A673 (cell line): ENCODE measurements around the gene FRMD4B. TPM values are rescaled to one million over a fixed set of nuclear protein-coding genes. Genes with fewer than 3 reads are reported as not detected.

Experiments used
- BruUV-seq: library from RNA; stranded (reverse); fragments of 400-500 nt; replicated peaks from 2 replicates; lab custom pipeline; 2021; lab: Mats Ljungman, UMichigan
- CTCF ChIA-PET: fragments of 300-600 bp; sonication (Branson Sonifier 250); formaldehyde crosslinking; loops from one replicate; lab custom pipeline; 2022; ENCODE audit warnings: antibody characterized with exemption; lab: Charles Lee
- POLR2A ChIA-PET: fragments of 300-600 bp; sonication (Branson Sonifier 250); formaldehyde crosslinking; loops from one replicate; lab custom pipeline; 2022; ENCODE audit warnings: antibody characterized with exemption; ENCODE audit not compliant: low non-redundant PET; lab: Charles Lee
- DNase-seq: peaks from one replicate; pipeline ENCODE4 v3.0.0-alpha.2; 2015; ENCODE audit warnings: low spot score
- H3K27ac ChIP-seq: fragments of 200-600 bp; sonication (generic); 2 replicates; pipeline ENCODE4 v1.5.1; 2016; ENCODE audit warnings: mixed run types, low read depth, mild to moderate bottlenecking, mixed read lengths, antibody characterized with exemption, low read length; ENCODE audit not compliant: poor library complexity, severe bottlenecking
- H3K27me3 ChIP-seq: fragments of 200-600 bp; sonication (generic); replicated peaks from 2 replicates; pipeline ENCODE4 v1.6.1; 2017; ENCODE audit warnings: mixed run types, low read depth, mild to moderate bottlenecking, mixed read lengths, antibody characterized with exemption, low read length; ENCODE audit not compliant: insufficient read depth, poor library complexity
- H3K36me3 ChIP-seq: fragments of 200-600 bp; sonication (generic); 2 replicates; pipeline ENCODE4 v1.6.1; 2016; ENCODE audit warnings: mixed run types, mild to moderate bottlenecking, mixed read lengths, antibody characterized with exemption, low read length; ENCODE audit not compliant: insufficient read depth, poor library complexity, severe bottlenecking
- H3K4me1 ChIP-seq: fragments of 200-600 bp; sonication (generic); 2 replicates; pipeline ENCODE4 v1.6.1; 2017; ENCODE audit warnings: mixed run types, mild to moderate bottlenecking, mixed read lengths, antibody characterized with exemption, low read length; ENCODE audit not compliant: insufficient read depth, poor library complexity, severe bottlenecking
- H3K4me3 ChIP-seq: fragments of 200-600 bp; sonication (generic); 2 replicates; pipeline ENCODE4 v1.5.1; 2016; ENCODE audit warnings: low read depth, mixed run types, mild to moderate bottlenecking, mixed read lengths, low read length; ENCODE audit not compliant: poor library complexity, severe bottlenecking
- H3K9me3 ChIP-seq: fragments of 200-600 bp; sonication (generic); 2 replicates; pipeline ENCODE4 v1.6.1; 2016; ENCODE audit warnings: mixed run types, low read depth, mild to moderate bottlenecking, mixed read lengths, antibody characterized with exemption, low read length; ENCODE audit not compliant: poor library complexity, severe bottlenecking
- EZH2 ChIP-seq: fragments of 200-600 bp; sonication (generic); IDR thresholded peaks from 2 replicates; pipeline ENCODE4 v1.6.1; 2017; ENCODE audit warnings: borderline replicate concordance, low read depth, mild to moderate bottlenecking, mixed read lengths, antibody characterized with exemption, low read length; ENCODE audit not compliant: poor library complexity, severe bottlenecking
- intact Hi-C: fragments of 100-400 bp; cut with micrococcal nuclease; formaldehyde crosslinking; loops from one replicate; pipeline ENCODE4 v1.10.0; 2022; ENCODE audit not compliant: unreplicated experiment
- total RNA-seq: library from RNA; stranded (reverse); gene quantifications from 2 replicates; pipeline ENCODE4 v1.2.3, GENCODE V29; 2021
- TF ChIP-seq, protein P1 (sequence below): fragments of 300-800, 200-600 bp; sonication (generic); conservative IDR thresholded peaks from 2 replicates; pipeline ENCODE4 v1.5.1; 2017; ENCODE audit warnings: low read depth, mild to moderate bottlenecking, antibody characterized with exemption, low read length, moderate library complexity, mixed read lengths

The FRMD4B gene
- total RNA-seq, 1 experiment from 2014 or later: 0.21 TPM

DNA sequence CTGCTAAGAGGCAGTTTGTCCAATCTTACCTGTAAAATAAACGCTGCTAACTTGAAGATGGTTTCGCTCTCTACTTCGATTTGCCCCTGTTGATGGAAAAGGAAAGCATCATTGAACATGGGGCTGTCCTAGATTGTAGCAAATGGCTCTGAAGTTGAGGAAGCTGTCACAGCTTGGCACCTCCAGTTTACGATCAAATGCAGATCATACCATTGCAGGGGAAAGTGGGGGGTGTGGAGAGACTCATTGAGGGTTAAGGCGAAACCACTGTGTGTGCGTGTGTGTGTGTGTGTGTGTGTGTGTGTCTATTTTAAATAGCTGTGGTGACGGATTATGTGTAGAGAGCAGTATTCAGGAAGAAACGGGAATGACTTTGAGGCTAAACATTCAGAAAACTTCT, 135.9 kb downstream of the FRMD4B start:
- no peaks in the 10 kb centered on the region for H3K9me3 ChIP-seq
- no peaks in the 10 kb centered on the region for H3K36me3 ChIP-seq
- ChIA-PET POLR2A (interaction anchor here (0.7 kb wide), 1 partner anchor 92 kb away, joined by 5 read pairs; no protein-coding TSS in a partner anchor), CTCF (no interaction called here)
- H3K27me3 ChIP-seq: no peaks in the 10 kb centered on the region
- DNase-seq: peak; percentile 42
- TF ChIP-seq, protein P1, sequence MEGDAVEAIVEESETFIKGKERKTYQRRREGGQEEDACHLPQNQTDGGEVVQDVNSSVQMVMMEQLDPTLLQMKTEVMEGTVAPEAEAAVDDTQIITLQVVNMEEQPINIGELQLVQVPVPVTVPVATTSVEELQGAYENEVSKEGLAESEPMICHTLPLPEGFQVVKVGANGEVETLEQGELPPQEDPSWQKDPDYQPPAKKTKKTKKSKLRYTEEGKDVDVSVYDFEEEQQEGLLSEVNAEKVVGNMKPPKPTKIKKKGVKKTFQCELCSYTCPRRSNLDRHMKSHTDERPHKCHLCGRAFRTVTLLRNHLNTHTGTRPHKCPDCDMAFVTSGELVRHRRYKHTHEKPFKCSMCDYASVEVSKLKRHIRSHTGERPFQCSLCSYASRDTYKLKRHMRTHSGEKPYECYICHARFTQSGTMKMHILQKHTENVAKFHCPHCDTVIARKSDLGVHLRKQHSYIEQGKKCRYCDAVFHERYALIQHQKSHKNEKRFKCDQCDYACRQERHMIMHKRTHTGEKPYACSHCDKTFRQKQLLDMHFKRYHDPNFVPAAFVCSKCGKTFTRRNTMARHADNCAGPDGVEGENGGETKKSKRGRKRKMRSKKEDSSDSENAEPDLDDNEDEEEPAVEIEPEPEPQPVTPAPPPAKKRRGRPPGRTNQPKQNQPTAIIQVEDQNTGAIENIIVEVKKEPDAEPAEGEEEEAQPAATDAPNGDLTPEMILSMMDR: no peak
- no peak for TF ChIP-seq EZH2
- no peak overlapping the region for H3K4me3 ChIP-seq
- intact Hi-C loops: no loop called here
- H3K27ac ChIP-seq: no peak overlapping the region
- no peaks in the 10 kb centered on the region for H3K4me1 ChIP-seq
- no TSS peak for BruUV-seq

DNA sequence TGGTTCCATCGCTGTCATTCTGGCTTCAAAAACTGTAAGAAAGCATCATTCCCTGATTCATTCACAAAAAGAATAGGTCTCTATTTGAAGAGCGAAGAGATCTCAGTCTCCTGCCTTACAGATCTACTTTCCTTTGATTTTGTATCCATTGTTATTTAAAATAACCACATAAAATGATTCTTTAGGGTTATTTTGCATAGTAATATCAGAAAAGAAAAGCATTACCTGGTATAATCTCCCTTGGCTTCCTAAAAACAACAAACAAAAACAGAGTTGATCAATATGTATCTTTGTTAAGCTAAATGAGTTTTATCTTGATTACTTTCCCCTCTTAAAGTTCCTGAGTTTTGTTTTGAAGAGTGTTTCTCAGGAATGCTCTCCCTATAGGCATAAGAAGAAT, 136.9 kb downstream of the FRMD4B start:
- TF ChIP-seq EZH2: no peak
- TF ChIP-seq, protein P1: no peak
- Histone ChIP-seq H3K36me3 (no peaks in the 10 kb centered on the region), H3K9me3 (no peaks in the 10 kb centered on the region), H3K27me3 (no peaks in the 10 kb centered on the region), H3K4me1 (no peaks in the 10 kb centered on the region), H3K27ac (no peak overlapping the region), H3K4me3 (no peak overlapping the region)
- POLR2A ChIA-PET: no interaction called here
- BruUV-seq: no TSS peak
- no peak for DNase-seq
- intact Hi-C loops: no loop called here
- CTCF ChIA-PET: no interaction called here

DNA sequence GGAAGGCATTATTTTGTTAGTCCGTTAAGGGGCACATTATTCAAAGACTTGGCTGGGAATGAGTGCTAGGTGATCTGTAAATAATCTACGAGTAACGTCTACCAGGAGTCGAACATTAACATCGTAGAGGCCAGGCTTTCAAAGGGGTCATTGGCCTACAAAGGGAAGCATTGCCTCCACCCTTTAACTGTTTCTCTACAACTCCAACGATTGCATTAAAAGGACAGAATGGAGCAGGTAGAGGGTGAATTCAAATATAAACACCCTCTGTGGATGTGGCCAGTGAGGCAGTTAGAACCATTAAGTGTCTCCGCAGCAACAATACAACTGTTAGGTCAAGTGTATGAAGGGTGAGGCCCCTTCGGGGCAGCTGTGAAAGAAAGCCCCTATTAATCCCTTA, 137.5 kb downstream of the FRMD4B start:
- ChIA-PET POLR2A (no interaction called here), CTCF (no interaction called here)
- H3K9me3 ChIP-seq: no peaks in the 10 kb centered on the region
- H3K4me3 ChIP-seq: no peak overlapping the region
- BruUV-seq: no TSS peak
- H3K27me3 ChIP-seq: no peaks in the 10 kb centered on the region
- DNase-seq: no peak
- TF ChIP-seq, protein P1: no peak
- TF ChIP-seq EZH2: no peak
- intact Hi-C loops: no loop called here
- H3K36me3 ChIP-seq: no peaks in the 10 kb centered on the region
- no peak overlapping the region for H3K27ac ChIP-seq
- no peaks in the 10 kb centered on the region for H3K4me1 ChIP-seq
